Loucy (cell line): ENCODE data around the gene RORB.

Experiments
- EZH2phosphoT487 ChIP-seq: fragments of 200-600 bp; IDR thresholded peaks from 2 replicates; pipeline ENCODE4 v1.6.1; 2018; ENCODE audit warnings: antibody characterized with exemption, mild to moderate bottlenecking, moderate library complexity, borderline replicate concordance
- TF ChIP-seq, protein P1 (sequence below): fragments of 200-600 bp; sonication (generic); conservative IDR thresholded peaks from 2 replicates; pipeline ENCODE4 v1.5.1; 2014; ENCODE audit warnings: mild to moderate bottlenecking, antibody characterized with exemption, low read length

DNA sequence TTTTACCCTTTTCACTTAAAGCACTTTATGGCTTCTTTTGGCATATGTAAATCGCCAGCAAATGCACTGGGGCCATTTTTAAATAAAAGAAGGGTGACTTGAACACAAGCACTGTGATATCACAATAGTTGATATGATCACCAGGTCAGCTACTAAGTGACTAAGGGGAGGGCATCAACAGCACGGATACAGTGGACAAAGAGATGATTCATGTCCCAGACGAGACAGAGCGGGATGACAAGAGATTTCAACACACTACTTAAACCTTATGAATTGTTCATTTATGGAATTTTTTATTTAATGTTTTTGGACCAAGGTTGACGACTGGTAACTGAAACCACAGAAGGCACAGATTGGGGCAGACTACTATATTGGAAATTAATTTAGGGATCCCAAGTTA lies 54.1 kb downstream of the RORB start:
- TF ChIP-seq, protein P1, sequence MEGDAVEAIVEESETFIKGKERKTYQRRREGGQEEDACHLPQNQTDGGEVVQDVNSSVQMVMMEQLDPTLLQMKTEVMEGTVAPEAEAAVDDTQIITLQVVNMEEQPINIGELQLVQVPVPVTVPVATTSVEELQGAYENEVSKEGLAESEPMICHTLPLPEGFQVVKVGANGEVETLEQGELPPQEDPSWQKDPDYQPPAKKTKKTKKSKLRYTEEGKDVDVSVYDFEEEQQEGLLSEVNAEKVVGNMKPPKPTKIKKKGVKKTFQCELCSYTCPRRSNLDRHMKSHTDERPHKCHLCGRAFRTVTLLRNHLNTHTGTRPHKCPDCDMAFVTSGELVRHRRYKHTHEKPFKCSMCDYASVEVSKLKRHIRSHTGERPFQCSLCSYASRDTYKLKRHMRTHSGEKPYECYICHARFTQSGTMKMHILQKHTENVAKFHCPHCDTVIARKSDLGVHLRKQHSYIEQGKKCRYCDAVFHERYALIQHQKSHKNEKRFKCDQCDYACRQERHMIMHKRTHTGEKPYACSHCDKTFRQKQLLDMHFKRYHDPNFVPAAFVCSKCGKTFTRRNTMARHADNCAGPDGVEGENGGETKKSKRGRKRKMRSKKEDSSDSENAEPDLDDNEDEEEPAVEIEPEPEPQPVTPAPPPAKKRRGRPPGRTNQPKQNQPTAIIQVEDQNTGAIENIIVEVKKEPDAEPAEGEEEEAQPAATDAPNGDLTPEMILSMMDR: no peak
- TF ChIP-seq EZH2phosphoT487: no peak
